Rectal smooth muscle tissue (tissue), 1 donor: ENCODE results near the gene WDR59.

Experiments used
- H3K27ac ChIP-seq: one replicate; pipeline ENCODE4 v1.7.0; 2013; ENCODE audit warnings: low read depth, low read length, inconsistent platforms
- H3K27me3 ChIP-seq: one replicate; pipeline ENCODE4 v1.7.0; 2013; ENCODE audit warnings: low read length; ENCODE audit not compliant: control insufficient read depth, insufficient read depth
- H3K36me3 ChIP-seq: one replicate; pipeline ENCODE4 v1.7.0; 2013; ENCODE audit warnings: low read length; ENCODE audit not compliant: control insufficient read depth, insufficient read depth
- H3K4me1 ChIP-seq: one replicate; pipeline ENCODE4 v1.7.0; 2013; ENCODE audit warnings: low read length; ENCODE audit not compliant: control insufficient read depth, insufficient read depth
- H3K4me3 ChIP-seq: one replicate; pipeline ENCODE4 v1.7.0; 2013; ENCODE audit warnings: low read length
- H3K9ac ChIP-seq: one replicate; pipeline ENCODE4 v1.7.0; 2013; ENCODE audit warnings: low read length

Gene WDR59

GRCh38 chr16:75005697-75006096 is 20.8 kb upstream of the WDR59 start:
- Histone ChIP-seq H3K4me1 (no peaks in the 10 kb centered on the region), H3K27ac (no peak overlapping the region), H3K4me3 (no peak overlapping the region), H3K36me3 (no peaks in the 10 kb centered on the region), H3K27me3 (no peaks in the 10 kb centered on the region), H3K9ac (no peak overlapping the region)

DNA sequence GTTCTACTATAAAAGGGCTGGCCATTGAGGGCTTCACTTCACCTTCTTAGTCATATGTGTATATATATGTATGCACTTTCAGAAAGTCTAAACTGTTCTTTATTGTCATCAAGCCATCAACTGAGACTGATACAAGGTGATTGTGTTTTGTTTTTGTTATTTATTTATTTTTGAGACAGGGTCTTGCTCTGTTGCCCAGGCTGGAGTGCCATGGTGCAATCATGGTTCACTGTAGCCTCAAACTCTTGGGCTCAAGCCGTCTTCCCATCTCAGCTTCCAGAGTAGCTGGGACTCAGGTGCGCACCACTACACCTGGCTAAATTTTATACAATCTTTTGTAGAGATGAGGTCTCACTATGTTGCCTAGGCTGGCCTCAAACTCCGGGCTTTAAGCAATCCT is 19.5 kb upstream of the WDR59 start:
- H3K9ac ChIP-seq = no peak overlapping the region
- no peaks in the 10 kb centered on the region for H3K4me1 ChIP-seq
- no peak overlapping the region for H3K4me3 ChIP-seq
- H3K36me3 ChIP-seq = no peaks in the 10 kb centered on the region
- H3K27ac ChIP-seq = no peak overlapping the region
- H3K27me3 ChIP-seq = no peaks in the 10 kb centered on the region

DNA sequence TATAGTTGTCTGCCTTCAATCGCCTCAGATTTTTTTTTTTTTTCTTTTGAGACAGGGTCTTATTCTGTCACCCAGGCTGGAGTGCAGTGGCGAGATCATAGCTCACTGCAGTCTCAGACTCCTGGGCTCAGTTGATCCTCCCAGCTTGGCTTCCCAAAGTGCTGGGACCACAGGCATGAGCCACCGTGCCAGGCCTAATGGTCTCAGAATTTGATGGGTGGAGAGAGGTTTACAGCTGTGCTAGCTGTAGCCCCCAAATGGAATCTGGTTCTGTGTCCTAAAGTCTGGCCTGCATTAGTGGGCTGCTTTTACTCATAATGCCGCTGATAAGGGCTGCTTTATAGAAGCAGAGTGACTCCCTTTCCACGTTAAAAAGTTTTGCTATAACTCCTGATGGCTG is 19.0 kb upstream of the WDR59 start:
- no peak overlapping the region for H3K9ac ChIP-seq
- H3K4me1 ChIP-seq = no peaks in the 10 kb centered on the region
- H3K27me3 ChIP-seq = no peaks in the 10 kb centered on the region
- H3K36me3 ChIP-seq = no peaks in the 10 kb centered on the region
- no peak overlapping the region for H3K4me3 ChIP-seq
- H3K27ac ChIP-seq = no peak overlapping the region

- no peaks in the 10 kb centered on the region for H3K36me3 ChIP-seq
- no peak overlapping the region for H3K9ac ChIP-seq
- no peaks in the 10 kb centered on the region for H3K27me3 ChIP-seq
- no peak overlapping the region for H3K4me3 ChIP-seq
- no peaks in the 10 kb centered on the region for H3K4me1 ChIP-seq
- H3K27ac ChIP-seq = no peak overlapping the region
Observed at GRCh38 chr16:75002474-75002873, 17.6 kb upstream of the WDR59 start.

- peak overlapping the region; percentile 1 for H3K27ac ChIP-seq
- H3K4me1 ChIP-seq = no peaks in the 10 kb centered on the region
- H3K4me3 ChIP-seq = peak overlapping the region; percentile 79
- no peaks in the 10 kb centered on the region for H3K36me3 ChIP-seq
- no peaks in the 10 kb centered on the region for H3K27me3 ChIP-seq
- H3K9ac ChIP-seq = no peak overlapping the region
Observed at GRCh38 chr16:75000481-75001081, 15.7 kb upstream of the WDR59 start.

GRCh38 chr16:74999609-75000480 is 14.9 kb upstream of the WDR59 start:
- Histone ChIP-seq H3K4me3 (peak overlapping the region; percentile 79), H3K4me1 (no peaks in the 10 kb centered on the region), H3K36me3 (no peaks in the 10 kb centered on the region), H3K27me3 (no peaks in the 10 kb centered on the region), H3K9ac (peak overlapping the region; percentile 27), H3K27ac (peak overlapping the region; percentile 48)

DNA sequence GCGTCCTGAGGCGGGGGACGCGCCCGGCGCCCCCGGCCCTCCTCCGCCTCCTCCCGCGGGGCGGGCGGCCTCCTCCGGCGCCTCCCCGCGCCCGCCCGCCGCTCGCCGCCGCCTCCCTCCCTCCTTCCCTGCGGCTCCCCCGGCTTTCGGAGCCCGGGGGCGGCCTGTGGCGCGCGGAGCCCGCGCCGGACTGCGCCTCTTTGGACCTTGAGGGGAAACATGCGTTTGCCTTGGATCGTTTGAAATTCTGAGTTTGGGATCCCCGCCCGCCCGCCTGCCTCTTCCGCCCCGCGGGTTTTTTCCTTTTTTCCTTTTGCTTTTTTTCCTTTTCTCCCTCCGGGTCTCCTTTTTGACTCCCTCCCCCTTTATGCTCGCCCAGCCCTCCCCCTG is 14.3 kb upstream of the WDR59 start:
- Histone ChIP-seq H3K4me1 (no peaks in the 10 kb centered on the region), H3K27me3 (no peaks in the 10 kb centered on the region), H3K4me3 (peak overlapping the region; percentile 79), H3K9ac (peak overlapping the region; percentile 27), H3K27ac (peak overlapping the region; percentile 48), H3K36me3 (no peaks in the 10 kb centered on the region)

GRCh38 chr16:74998481-74999218 is 13.7 kb upstream of the WDR59 start, which contains the start of gene ZNRF1:
Gene ZNRF1 (plus strand): TSS chr16:74999024. CDS start chr16:74999672, 648 bp downstream.
- H3K4me3 ChIP-seq = peak within 1 kb of the TSS; percentile 79
- no peaks in the 10 kb centered on the region for H3K27me3 ChIP-seq
- peak within 1 kb of the TSS; percentile 27 for H3K9ac ChIP-seq
- H3K4me1 ChIP-seq = no peaks in the 10 kb centered on the region
- H3K36me3 ChIP-seq = no peaks in the 10 kb centered on the region
- H3K27ac ChIP-seq = peak within 1 kb of the TSS; percentile 80

DNA sequence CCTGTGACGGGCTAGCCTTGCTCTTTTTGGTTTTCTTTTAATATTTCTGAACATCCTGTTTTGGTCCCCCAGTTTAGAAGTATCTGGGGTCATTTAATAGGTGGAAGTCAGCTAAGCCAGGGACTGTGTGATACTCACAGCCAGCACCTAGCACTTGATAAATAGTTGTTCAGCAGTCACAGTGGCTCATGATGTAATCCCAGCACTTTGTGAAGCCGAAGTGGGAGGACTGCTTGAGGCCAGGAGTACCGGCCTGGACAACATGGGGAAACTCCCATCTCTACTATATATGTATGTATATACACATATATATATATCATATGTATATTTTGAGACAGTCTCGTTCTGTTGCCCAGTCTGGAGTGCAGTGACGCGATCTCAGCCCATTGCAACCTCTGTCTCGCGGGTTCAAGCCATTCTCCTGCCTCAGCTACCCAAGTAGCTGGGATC is 12.1 kb upstream of the WDR59 start:
- no peaks in the 10 kb centered on the region for H3K36me3 ChIP-seq
- H3K4me3 ChIP-seq = no peak overlapping the region
- no peaks in the 10 kb centered on the region for H3K27me3 ChIP-seq
- no peak overlapping the region for H3K9ac ChIP-seq
- H3K27ac ChIP-seq = no peak overlapping the region
- H3K4me1 ChIP-seq = no peaks in the 10 kb centered on the region

- Histone ChIP-seq H3K9ac (no peak overlapping the region), H3K27me3 (no peaks in the 10 kb centered on the region), H3K27ac (no peak overlapping the region), H3K36me3 (no peaks in the 10 kb centered on the region), H3K4me1 (no peaks in the 10 kb centered on the region), H3K4me3 (no peak overlapping the region)
Observed at GRCh38 chr16:74995986-74996385, 11.1 kb upstream of the WDR59 start.

- Histone ChIP-seq H3K4me3 (no peak overlapping the region), H3K4me1 (no peaks in the 10 kb centered on the region), H3K9ac (no peak overlapping the region), H3K36me3 (no peaks in the 10 kb centered on the region), H3K27me3 (no peaks in the 10 kb centered on the region), H3K27ac (no peak overlapping the region)
Observed at GRCh38 chr16:74991593-74992403, 6.9 kb upstream of the WDR59 start.

DNA sequence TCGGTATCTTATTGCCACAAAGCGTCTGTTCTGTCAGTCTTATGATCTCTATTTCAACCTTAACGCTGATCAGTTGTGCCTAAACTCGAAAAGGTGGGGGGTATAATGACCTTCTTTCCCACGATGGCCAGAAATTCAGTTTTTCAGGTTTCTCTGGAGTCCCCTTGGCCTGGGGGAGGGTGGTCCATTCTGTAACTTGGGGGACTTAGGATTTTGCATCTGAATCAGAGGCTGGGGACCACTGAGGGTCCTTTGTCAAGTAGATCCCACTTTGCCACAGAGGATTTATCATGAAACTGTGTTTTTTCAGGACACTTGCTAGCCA is 6.3 kb upstream of the WDR59 start:
- Histone ChIP-seq H3K27ac (no peak overlapping the region), H3K4me1 (no peaks in the 10 kb centered on the region), H3K36me3 (no peaks in the 10 kb centered on the region), H3K27me3 (no peaks in the 10 kb centered on the region), H3K9ac (no peak overlapping the region), H3K4me3 (no peak overlapping the region)
